HUES6 (cell line): ENCODE data around the gene GPATCH8.

Experiments
- H3K27ac ChIP-seq: 2 replicates; pipeline ENCODE4 v1.7.0; 2013; ENCODE audit warnings: low read depth, mild to moderate bottlenecking, low read length, inconsistent platforms
- H3K27me3 ChIP-seq: 2 replicates; pipeline ENCODE4 v1.6.1; 2013; ENCODE audit warnings: low read length; ENCODE audit not compliant: control insufficient read depth, insufficient read depth
- H3K36me3 ChIP-seq: 2 replicates; pipeline ENCODE4 v1.6.1; 2013; ENCODE audit warnings: low read length; ENCODE audit not compliant: control insufficient read depth, insufficient read depth
- H3K4me1 ChIP-seq: 2 replicates; pipeline ENCODE4 v1.6.1; 2013; ENCODE audit warnings: low read length; ENCODE audit not compliant: control insufficient read depth, insufficient read depth
- H3K4me3 ChIP-seq: 2 replicates; pipeline ENCODE4 v1.5.1; 2013; ENCODE audit warnings: low read depth, low read length
- H3K9ac ChIP-seq: one replicate; pipeline ENCODE4 v1.6.1; 2013; ENCODE audit warnings: mild to moderate bottlenecking, low read length
- H3K9me3 ChIP-seq: 2 replicates; pipeline ENCODE4 v1.6.1; 2013; ENCODE audit warnings: low read depth, low read length; ENCODE audit not compliant: control insufficient read depth, insufficient read depth

Gene GPATCH8

GRCh38 chr17:44390250-44390870 lies 112.8 kb downstream of the GPATCH8 start:
- H3K4me3 ChIP-seq: no peak overlapping the region

GRCh38 chr17:44389723-44390202 lies 113.4 kb downstream of the GPATCH8 start:
- no peaks in the 10 kb centered on the region for H3K36me3 ChIP-seq
- no peak overlapping the region for H3K4me3 ChIP-seq
- no peak overlapping the region for H3K9ac ChIP-seq
- H3K4me1 ChIP-seq: peaks cover 8% of the 10 kb centered on the region
- H3K27me3 ChIP-seq: peaks cover 15% of the 10 kb centered on the region
- H3K9me3 ChIP-seq: no peaks in the 10 kb centered on the region
- H3K27ac ChIP-seq: no peak overlapping the region

More at GRCh38 chr17:44390250-44390870, 112.8 kb downstream of the GPATCH8 start:
- H3K9me3 ChIP-seq: no peaks in the 10 kb centered on the region
- peaks cover 11% of the 10 kb centered on the region; the same call in 1 of the 2 replicates for H3K27me3 ChIP-seq
- no peak overlapping the region for H3K9ac ChIP-seq
- 0 out of 2 replicates have a peak, but pooled peaks cover 4% of the 10 kb centered on the region for H3K4me1 ChIP-seq
- H3K36me3 ChIP-seq: no peaks in the 10 kb centered on the region
- no peak overlapping the region for H3K27ac ChIP-seq

- Histone ChIP-seq H3K27me3 (peaks cover 20% of the 10 kb centered on the region), H3K9ac (no peak within 1 kb of the TSS), H3K4me3 (no peak within 1 kb of the TSS), H3K9me3 (no peaks in the 10 kb centered on the region), H3K27ac (no peak within 1 kb of the TSS), H3K4me1 (peaks cover 13% of the 10 kb centered on the region), H3K36me3 (no peaks in the 10 kb centered on the region)
Measured at GRCh38 chr17:44389281-44389680, 113.9 kb downstream of the GPATCH8 start, which contains the start of gene ITGA2B. TSS of gene ITGA2B (minus strand) at chr17:44389649. CDS start at chr17:44389473, 176 bp downstream.

GRCh38 chr17:44387804-44388203 lies 115.4 kb downstream of the GPATCH8 start:
- peaks cover 34% of the 10 kb centered on the region for H3K27me3 ChIP-seq
- H3K9me3 ChIP-seq: no peaks in the 10 kb centered on the region
- H3K4me1 ChIP-seq: peaks cover 10% of the 10 kb centered on the region
- no peak overlapping the region for H3K9ac ChIP-seq
- H3K36me3 ChIP-seq: no peaks in the 10 kb centered on the region
- no peak overlapping the region for H3K4me3 ChIP-seq
- no peak overlapping the region for H3K27ac ChIP-seq

GRCh38 chr17:44386182-44386525 lies 117.1 kb downstream of the GPATCH8 start:
- peaks cover 36% of the 10 kb centered on the region for H3K27me3 ChIP-seq
- no peak overlapping the region for H3K27ac ChIP-seq
- no peaks in the 10 kb centered on the region for H3K36me3 ChIP-seq
- H3K9me3 ChIP-seq: no peaks in the 10 kb centered on the region
- H3K9ac ChIP-seq: no peak overlapping the region
- H3K4me1 ChIP-seq: peaks cover 10% of the 10 kb centered on the region
- H3K4me3 ChIP-seq: peak overlapping the region; percentile 77

- Histone ChIP-seq H3K9ac (peak overlapping the region; percentile 56), H3K4me1 (peaks cover 10% of the 10 kb centered on the region), H3K27ac (no peak overlapping the region), H3K27me3 (peaks cover 36% of the 10 kb centered on the region), H3K4me3 (peak overlapping the region; percentile 77), H3K9me3 (no peaks in the 10 kb centered on the region), H3K36me3 (no peaks in the 10 kb centered on the region)
Measured at GRCh38 chr17:44385287-44386181, 117.7 kb downstream of the GPATCH8 start.

GRCh38 chr17:44384823-44385286 lies 118.4 kb downstream of the GPATCH8 start:
- H3K4me1 ChIP-seq: peaks cover 10% of the 10 kb centered on the region
- H3K36me3 ChIP-seq: no peaks in the 10 kb centered on the region
- peaks cover 36% of the 10 kb centered on the region for H3K27me3 ChIP-seq
- no peak overlapping the region for H3K27ac ChIP-seq
- H3K4me3 ChIP-seq: peak overlapping the region; percentile 77
- H3K9me3 ChIP-seq: no peaks in the 10 kb centered on the region
- H3K9ac ChIP-seq: peak overlapping the region; percentile 50

GRCh38 chr17:44384281-44384822 lies 118.9 kb downstream of the GPATCH8 start:
- Histone ChIP-seq H3K27ac (no peak overlapping the region), H3K9me3 (no peaks in the 10 kb centered on the region), H3K27me3 (peaks cover 36% of the 10 kb centered on the region), H3K4me1 (peaks cover 10% of the 10 kb centered on the region), H3K4me3 (peak overlapping the region; percentile 77), H3K9ac (peak overlapping the region; percentile 50), H3K36me3 (no peaks in the 10 kb centered on the region)

- H3K27me3 ChIP-seq: peaks cover 36% of the 10 kb centered on the region
- peaks cover 10% of the 10 kb centered on the region for H3K4me1 ChIP-seq
- no peaks in the 10 kb centered on the region for H3K36me3 ChIP-seq
- H3K27ac ChIP-seq: no peak overlapping the region
- no peaks in the 10 kb centered on the region for H3K9me3 ChIP-seq
- H3K9ac ChIP-seq: no peak overlapping the region
- no peak overlapping the region for H3K4me3 ChIP-seq
Measured at GRCh38 chr17:44383861-44384260, 119.3 kb downstream of the GPATCH8 start.

- H3K36me3 ChIP-seq: no peaks in the 10 kb centered on the region
- no peak overlapping the region for H3K27ac ChIP-seq
- peaks cover 10% of the 10 kb centered on the region for H3K4me1 ChIP-seq
- no peaks in the 10 kb centered on the region for H3K9me3 ChIP-seq
- peaks cover 36% of the 10 kb centered on the region for H3K27me3 ChIP-seq
- no peak overlapping the region for H3K9ac ChIP-seq
- no peak overlapping the region for H3K4me3 ChIP-seq
Measured at GRCh38 chr17:44383363-44383762, 119.8 kb downstream of the GPATCH8 start.

- Histone ChIP-seq H3K27ac (no peak overlapping the region), H3K4me3 (no peak overlapping the region), H3K9ac (no peak overlapping the region), H3K36me3 (no peaks in the 10 kb centered on the region), H3K9me3 (no peaks in the 10 kb centered on the region), H3K27me3 (peaks cover 36% of the 10 kb centered on the region), H3K4me1 (peaks cover 10% of the 10 kb centered on the region)
Measured at GRCh38 chr17:44382917-44383316, 120.3 kb downstream of the GPATCH8 start.
